Measurements from ENCODE around the gene CDC42EP4. TPM values are rescaled to one million over a fixed set of nuclear protein-coding genes. Genes with fewer than 3 reads are reported as not detected.
A peak's percentile ranks its signal among the peaks of the same experiment; 100 is the strongest.

The CDC42EP4 gene
- total RNA-seq, 1 donor = 54.8 TPM

GRCh38 chr17:73279704-73280103 lies 32.1 kb downstream of the CDC42EP4 start:
- TF ChIP-seq, protein P1, sequence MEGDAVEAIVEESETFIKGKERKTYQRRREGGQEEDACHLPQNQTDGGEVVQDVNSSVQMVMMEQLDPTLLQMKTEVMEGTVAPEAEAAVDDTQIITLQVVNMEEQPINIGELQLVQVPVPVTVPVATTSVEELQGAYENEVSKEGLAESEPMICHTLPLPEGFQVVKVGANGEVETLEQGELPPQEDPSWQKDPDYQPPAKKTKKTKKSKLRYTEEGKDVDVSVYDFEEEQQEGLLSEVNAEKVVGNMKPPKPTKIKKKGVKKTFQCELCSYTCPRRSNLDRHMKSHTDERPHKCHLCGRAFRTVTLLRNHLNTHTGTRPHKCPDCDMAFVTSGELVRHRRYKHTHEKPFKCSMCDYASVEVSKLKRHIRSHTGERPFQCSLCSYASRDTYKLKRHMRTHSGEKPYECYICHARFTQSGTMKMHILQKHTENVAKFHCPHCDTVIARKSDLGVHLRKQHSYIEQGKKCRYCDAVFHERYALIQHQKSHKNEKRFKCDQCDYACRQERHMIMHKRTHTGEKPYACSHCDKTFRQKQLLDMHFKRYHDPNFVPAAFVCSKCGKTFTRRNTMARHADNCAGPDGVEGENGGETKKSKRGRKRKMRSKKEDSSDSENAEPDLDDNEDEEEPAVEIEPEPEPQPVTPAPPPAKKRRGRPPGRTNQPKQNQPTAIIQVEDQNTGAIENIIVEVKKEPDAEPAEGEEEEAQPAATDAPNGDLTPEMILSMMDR (IDR thresholded peaks at IDR 0.05; ENCODE audit: insufficient read depth, low read depth, low read length) = no peak
- no peak for DNase-seq (ENCODE audit: low read depth)
- H3K4me3 ChIP-seq (ENCODE audit: low read depth, low read length) = no peak overlapping the region

GRCh38 chr17:73278465-73279453 lies 33.0 kb downstream of the CDC42EP4 start:
- H3K4me3 ChIP-seq (ENCODE audit: low read depth, low read length) = no peak overlapping the region
- peak; percentile 34 for DNase-seq (ENCODE audit: low read depth)
- TF ChIP-seq, protein P1 (IDR thresholded peaks at IDR 0.05; ENCODE audit: insufficient read depth, low read depth, low read length) = no peak

DNA sequence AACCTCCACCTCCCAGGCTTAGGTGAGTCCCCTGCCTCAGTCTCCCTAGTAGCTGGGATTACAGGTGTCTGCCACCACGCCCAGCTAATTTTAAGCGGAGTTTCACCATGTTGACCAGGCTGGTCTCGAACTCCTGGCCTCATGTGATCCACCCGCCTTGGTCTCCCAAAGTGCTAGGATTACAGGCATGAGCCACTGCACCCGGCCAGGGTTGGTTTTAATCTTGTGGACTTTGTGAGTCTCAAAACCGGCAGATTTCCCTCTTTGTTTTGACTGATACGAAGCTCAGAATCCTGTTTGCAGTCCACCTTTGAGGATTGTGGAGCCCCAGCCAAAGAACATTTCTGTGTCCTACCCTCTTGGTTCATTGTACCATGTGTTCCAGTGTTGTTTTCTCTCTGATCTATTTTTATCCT lies 33.7 kb downstream of the CDC42EP4 start:
- no peak for DNase-seq (ENCODE audit: low read depth)
- TF ChIP-seq, protein P1 (IDR thresholded peaks at IDR 0.05; ENCODE audit: insufficient read depth, low read depth, low read length) = no peak
- H3K4me3 ChIP-seq (ENCODE audit: low read depth, low read length) = no peak overlapping the region

- no peak for DNase-seq (ENCODE audit: low read depth)
- TF ChIP-seq, protein P1 (IDR thresholded peaks at IDR 0.05; ENCODE audit: insufficient read depth, low read depth, low read length) = no peak
- H3K4me3 ChIP-seq (ENCODE audit: low read depth, low read length) = no peak overlapping the region
These were observed 37.3 kb downstream of the CDC42EP4 start for GRCh38 chr17:73274490-73274889.

DNA sequence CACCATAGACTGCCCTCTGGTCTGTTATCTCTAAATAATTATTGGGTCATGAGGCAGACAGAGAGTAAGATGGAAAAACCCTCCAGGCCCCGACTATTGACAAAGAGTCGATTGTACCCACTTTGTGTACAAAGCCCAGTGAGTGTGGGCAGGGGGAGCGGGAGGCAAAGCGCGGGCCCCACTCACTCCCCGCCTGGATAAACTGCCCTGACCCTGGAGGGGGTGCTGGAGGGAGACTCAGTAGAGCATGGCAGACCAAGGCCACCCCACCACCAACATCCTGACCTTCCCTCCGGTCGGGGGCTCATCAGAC lies 38.9 kb downstream of the CDC42EP4 start:
- no peak for DNase-seq (ENCODE audit: low read depth)
- TF ChIP-seq, protein P1 (IDR thresholded peaks at IDR 0.05; ENCODE audit: insufficient read depth, low read depth, low read length) = no peak

DNA sequence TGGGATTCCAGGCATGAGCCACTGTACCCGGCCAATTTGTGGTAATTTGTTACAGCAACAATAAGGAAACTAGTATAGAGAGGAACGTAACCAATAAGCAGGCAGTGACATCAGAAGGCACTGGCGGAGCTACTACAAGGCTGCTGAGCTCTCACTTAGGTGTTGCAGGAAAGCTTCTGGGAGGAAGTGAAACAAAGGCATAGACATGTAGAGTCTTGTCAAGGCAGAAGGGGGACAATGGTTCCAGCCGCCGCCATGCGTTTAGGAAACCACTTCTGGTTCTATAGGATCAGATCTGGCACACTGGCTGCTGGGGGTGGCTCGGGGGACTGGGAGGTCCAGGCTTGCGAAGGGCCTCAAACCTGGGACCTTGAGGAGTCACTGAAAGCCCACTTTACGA lies 40.7 kb downstream of the CDC42EP4 start:
- no peak overlapping the region for H3K4me3 ChIP-seq (ENCODE audit: low read depth, low read length)
- TF ChIP-seq, protein P1 (IDR thresholded peaks at IDR 0.05; ENCODE audit: insufficient read depth, low read depth, low read length) = no peak
- DNase-seq (ENCODE audit: low read depth) = no peak

More for the DNA sequence above, 38.9 kb downstream of the CDC42EP4 start:
- H3K4me3 ChIP-seq (ENCODE audit: low read depth, low read length) = no peak overlapping the region

All from fibroblast of villous mesenchyme (primary cell).